Suprapubic skin (tissue), 4 donors: ENCODE data around the gene DHX35. TPM values are rescaled to one million over a fixed set of nuclear protein-coding genes. Genes with fewer than 3 reads are reported as not detected.

Experiments used
- DNase-seq, 2 donors: peaks; one replicate each; pipeline ENCODE4 v3.0.0-alpha.2; 2019; ENCODE audit warnings: low spot score in 2 of 2
- H3K27ac ChIP-seq: fragments of 200-600 bp; sonication (generic); one replicate; pipeline ENCODE4 v1.5.1; 2019
- H3K27me3 ChIP-seq: fragments of 200-600 bp; sonication (generic); one replicate; pipeline ENCODE4 v1.5.1; 2019
- H3K36me3 ChIP-seq: fragments of 200-600 bp; sonication (generic); one replicate; pipeline ENCODE4 v1.5.1; 2019
- H3K4me1 ChIP-seq: fragments of 200-600 bp; sonication (generic); one replicate; pipeline ENCODE4 v1.5.1; 2019
- H3K4me3 ChIP-seq: fragments of 200-600 bp; sonication (generic); one replicate; pipeline ENCODE4 v1.5.1; 2019; ENCODE audit warnings: mild to moderate bottlenecking
- H3K9me3 ChIP-seq: fragments of 200-600 bp; sonication (generic); one replicate; pipeline ENCODE4 v1.5.1; 2019
- EP300 ChIP-seq: sonication (generic); formaldehyde crosslinking; IDR thresholded peaks from one replicate; pipeline ENCODE4 v1.6.1; 2017; ENCODE audit warnings: antibody characterized with exemption
- POLR2A ChIP-seq, 2 donors: fragments of 450-650 bp; IDR thresholded peaks; one replicate each; pipeline ENCODE4 v1.6.1; 2017; ENCODE audit warnings: antibody characterized with exemption in 2 of 2, mild to moderate bottlenecking in 2 of 2, moderate library complexity in 2 of 2
- POLR2AphosphoS5 ChIP-seq, 3 donors: sonication (generic); formaldehyde crosslinking; IDR thresholded peaks; one replicate each; pipeline ENCODE4 v1.6.1; 2017; ENCODE audit warnings: antibody characterized with exemption in 3 of 3
- WGBS: methylation state at CpG from one replicate; pipeline ENCODE4 v1.1.5; 2018; 5-methylcytosine and 5-hydroxymethylcytosine counted together
- total RNA-seq, 4 donors: library from RNA; depleted of rRNA; stranded (reverse); fragments of >200 nt; gene quantifications; one replicate each; pipeline ENCODE4 v1.1.0, GENCODE V29; 2016
- TF ChIP-seq, protein P1 (sequence below), 2 donors: fragments of 200-600 bp in 1 of 2; fragments of 450-650 bp in 1 of 2; sonication (generic) in 1 of 2; IDR thresholded peaks; one replicate each; pipeline ENCODE4 v1.5.1; 2016 to 2019; ENCODE audit warnings: antibody characterized with exemption in 2 of 2, mild to moderate bottlenecking in 1 of 2, moderate library complexity in 1 of 2

Gene DHX35
- total RNA-seq, 4 donors from 2014 or later, result 8.4 to 22.9 (median 11.9) TPM

DNA sequence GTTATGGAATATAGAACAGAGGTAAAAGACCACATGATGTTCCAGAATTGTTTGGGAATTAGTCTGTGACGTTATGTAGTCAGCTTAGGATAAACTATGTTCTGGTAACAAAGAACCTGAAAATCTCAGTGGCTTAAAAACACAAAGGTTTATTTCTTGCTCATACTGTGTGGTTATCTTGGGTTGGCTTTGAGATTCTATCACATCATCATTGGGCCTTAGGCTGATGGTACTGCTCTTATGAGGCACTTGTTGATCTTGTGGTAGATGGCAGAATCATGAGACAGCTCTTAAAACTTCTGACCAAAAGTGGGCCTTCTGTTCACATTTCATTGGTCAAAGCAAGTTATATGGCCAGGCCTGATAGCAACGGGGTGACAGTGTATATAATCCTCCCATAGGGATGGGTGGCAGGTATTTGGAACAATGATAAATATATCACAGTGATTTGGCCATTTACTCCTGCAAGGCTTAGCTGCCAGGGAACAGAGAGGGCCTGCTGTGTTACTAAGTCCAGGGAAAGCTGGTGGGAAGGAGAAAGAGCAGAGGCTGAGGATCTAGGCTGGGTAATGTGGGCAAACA lies 13.5 kb downstream of the DHX35 start:
- Histone ChIP-seq H3K4me1 (no peaks in the 10 kb centered on the region), H3K27ac (no peak overlapping the region), H3K36me3 (peaks cover 18% of the 10 kb centered on the region), H3K4me3 (no peak overlapping the region), H3K9me3 (no peaks in the 10 kb centered on the region), H3K27me3 (no peaks in the 10 kb centered on the region)
- DNase-seq, result no peak
- TF ChIP-seq POLR2A (IDR thresholded peaks at IDR 0.05) (no peak), EP300 (no peak), POLR2AphosphoS5 (IDR thresholded peaks at IDR 0.05) (no peak)
- TF ChIP-seq, protein P1, sequence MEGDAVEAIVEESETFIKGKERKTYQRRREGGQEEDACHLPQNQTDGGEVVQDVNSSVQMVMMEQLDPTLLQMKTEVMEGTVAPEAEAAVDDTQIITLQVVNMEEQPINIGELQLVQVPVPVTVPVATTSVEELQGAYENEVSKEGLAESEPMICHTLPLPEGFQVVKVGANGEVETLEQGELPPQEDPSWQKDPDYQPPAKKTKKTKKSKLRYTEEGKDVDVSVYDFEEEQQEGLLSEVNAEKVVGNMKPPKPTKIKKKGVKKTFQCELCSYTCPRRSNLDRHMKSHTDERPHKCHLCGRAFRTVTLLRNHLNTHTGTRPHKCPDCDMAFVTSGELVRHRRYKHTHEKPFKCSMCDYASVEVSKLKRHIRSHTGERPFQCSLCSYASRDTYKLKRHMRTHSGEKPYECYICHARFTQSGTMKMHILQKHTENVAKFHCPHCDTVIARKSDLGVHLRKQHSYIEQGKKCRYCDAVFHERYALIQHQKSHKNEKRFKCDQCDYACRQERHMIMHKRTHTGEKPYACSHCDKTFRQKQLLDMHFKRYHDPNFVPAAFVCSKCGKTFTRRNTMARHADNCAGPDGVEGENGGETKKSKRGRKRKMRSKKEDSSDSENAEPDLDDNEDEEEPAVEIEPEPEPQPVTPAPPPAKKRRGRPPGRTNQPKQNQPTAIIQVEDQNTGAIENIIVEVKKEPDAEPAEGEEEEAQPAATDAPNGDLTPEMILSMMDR (IDR thresholded peaks at IDR 0.05), result no peak
- 67% methylated on average over 2 of the region's 2 CpGs for WGBS

DNA sequence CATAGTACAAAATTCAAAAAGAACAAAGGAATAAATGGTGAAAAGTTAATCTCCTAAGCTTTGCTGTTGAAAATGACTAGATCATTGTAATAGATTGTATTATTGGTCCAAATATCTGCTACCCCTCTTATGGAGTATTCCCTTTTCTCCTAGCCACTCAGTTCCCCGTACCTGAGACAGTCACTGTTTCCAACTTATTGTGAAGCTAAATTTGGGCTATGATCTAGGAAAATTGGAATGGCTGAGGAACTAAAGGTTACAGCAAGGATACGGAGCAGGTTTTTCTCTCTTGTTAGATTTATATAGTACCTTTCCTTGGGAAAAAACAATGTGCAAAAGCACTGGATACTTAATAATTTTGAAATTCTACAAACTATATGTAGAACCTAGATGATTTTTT lies 17.3 kb downstream of the DHX35 start:
- Histone ChIP-seq H3K9me3 (no peaks in the 10 kb centered on the region), H3K4me3 (no peak overlapping the region), H3K27me3 (no peaks in the 10 kb centered on the region), H3K4me1 (peaks cover 2% of the 10 kb centered on the region), H3K36me3 (peaks cover 14% of the 10 kb centered on the region), H3K27ac (no peak overlapping the region)
- no peak for DNase-seq
- TF ChIP-seq, protein P1 (IDR thresholded peaks at IDR 0.05), result no peak
- TF ChIP-seq EP300, result no peak
- no peak for TF ChIP-seq POLR2AphosphoS5 (IDR thresholded peaks at IDR 0.05)
- TF ChIP-seq POLR2A (IDR thresholded peaks at IDR 0.05), result no peak
- 95% methylated on average over 2 of the region's 2 CpGs for WGBS

DNA sequence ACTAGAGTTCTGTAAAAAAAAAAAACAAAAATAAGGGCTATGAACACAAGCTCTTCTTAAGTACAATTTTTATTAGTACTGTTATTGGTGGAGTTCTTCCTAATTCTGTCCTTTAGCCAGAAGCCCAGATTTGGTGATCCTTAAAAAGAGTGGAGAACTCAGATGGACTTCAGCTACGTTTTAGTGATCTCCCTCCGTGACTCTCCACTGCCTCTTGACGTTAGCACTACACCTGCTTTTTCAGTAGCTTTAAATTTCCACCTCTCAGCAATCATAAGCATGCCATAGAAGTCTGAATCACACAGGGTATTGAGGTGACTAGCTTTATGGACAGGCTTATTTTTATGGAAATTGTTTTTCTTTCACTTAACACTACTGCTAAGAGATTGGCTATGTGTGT lies 17.7 kb downstream of the DHX35 start:
- peaks cover 6% of the 10 kb centered on the region for H3K4me1 ChIP-seq
- peaks cover 11% of the 10 kb centered on the region for H3K36me3 ChIP-seq
- no peak for DNase-seq
- WGBS, result 97% methylated on average over 3 of the region's 3 CpGs
- no peak overlapping the region for H3K4me3 ChIP-seq
- H3K27me3 ChIP-seq, result no peaks in the 10 kb centered on the region
- H3K27ac ChIP-seq, result no peak overlapping the region
- no peak for TF ChIP-seq EP300
- TF ChIP-seq POLR2A (IDR thresholded peaks at IDR 0.05), result no peak
- TF ChIP-seq, protein P1 (IDR thresholded peaks at IDR 0.05), result no peak
- no peak for TF ChIP-seq POLR2AphosphoS5 (IDR thresholded peaks at IDR 0.05)
- H3K9me3 ChIP-seq, result no peaks in the 10 kb centered on the region

DNA sequence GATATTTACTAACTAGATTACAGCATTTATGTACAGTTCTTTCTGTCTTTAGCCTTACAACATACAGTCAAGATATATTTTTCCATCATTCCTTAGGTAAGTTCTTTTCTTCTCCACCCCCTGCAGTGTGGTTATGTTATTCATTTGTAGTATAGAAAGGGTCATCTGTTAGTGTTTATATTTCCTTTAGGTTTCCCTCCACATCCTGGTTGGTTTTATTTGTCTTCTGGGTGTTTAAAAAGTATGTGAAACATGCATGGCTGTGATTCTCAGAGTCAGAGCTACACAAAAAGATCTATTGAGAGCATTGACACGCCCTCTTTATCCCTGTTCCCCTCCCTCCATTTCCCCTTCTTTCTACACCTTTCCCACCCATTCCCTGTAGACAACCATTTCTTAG lies 20.1 kb downstream of the DHX35 start:
- WGBS, result 72% methylated on average over 1 of the region's 1 CpG
- DNase-seq, result no peak
- no peak overlapping the region for H3K27ac ChIP-seq

DNA sequence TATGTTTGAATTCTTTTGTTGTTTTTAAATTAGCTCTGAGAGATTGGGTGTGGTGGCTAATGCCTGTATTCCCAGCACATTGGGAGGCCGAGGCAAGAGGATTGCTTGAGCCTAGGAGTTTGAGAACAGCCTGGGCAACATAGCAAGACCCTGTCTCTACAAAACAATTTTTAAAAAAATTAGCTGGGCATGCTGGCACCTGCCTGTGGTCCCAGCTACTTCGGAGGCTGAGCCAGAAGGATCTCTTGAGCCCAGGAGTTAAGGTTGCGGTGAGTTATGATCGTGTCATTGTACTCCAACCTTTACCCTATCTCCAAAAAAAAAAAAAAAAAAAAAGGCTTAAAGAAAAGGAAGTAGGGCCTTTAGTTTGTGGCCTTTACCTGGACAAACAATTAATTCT lies 22.9 kb downstream of the DHX35 start:
- peaks cover 18% of the 10 kb centered on the region for H3K4me1 ChIP-seq

More for the DNA sequence above, 20.1 kb downstream of the DHX35 start:
- no peaks in the 10 kb centered on the region for H3K9me3 ChIP-seq
- H3K4me3 ChIP-seq, result no peak overlapping the region
- H3K27me3 ChIP-seq, result no peaks in the 10 kb centered on the region
- peaks cover 18% of the 10 kb centered on the region for H3K4me1 ChIP-seq
- peaks cover 11% of the 10 kb centered on the region for H3K36me3 ChIP-seq
- TF ChIP-seq POLR2AphosphoS5 (IDR thresholded peaks at IDR 0.05), result no peak

More for the DNA sequence above, 22.9 kb downstream of the DHX35 start:
- Histone ChIP-seq H3K4me3 (no peak overlapping the region), H3K27ac (peak overlapping the region; percentile 7), H3K36me3 (peaks cover 16% of the 10 kb centered on the region), H3K27me3 (no peaks in the 10 kb centered on the region), H3K9me3 (no peaks in the 10 kb centered on the region)
- TF ChIP-seq POLR2A (IDR thresholded peaks at IDR 0.05) (no peak), EP300 (no peak), POLR2AphosphoS5 (IDR thresholded peaks at IDR 0.05) (no peak)
- TF ChIP-seq, protein P1 (IDR thresholded peaks at IDR 0.05), result no peak
- DNase-seq, result no peak
- WGBS, result 85% methylated on average over 4 of the region's 4 CpGs
